CD1c-positive myeloid dendritic cell (primary cell): ENCODE measurements around the gene PAEP.
"Not testable (repeated sequence)": the region's sequence is repeated elsewhere in the genome, so short reads cannot be mapped to it uniquely, and the experiment has no call there.

Source experiments
- DNase-seq: peaks from one replicate; pipeline ENCODE4 v3.0.0-alpha.2; 2016; ENCODE audit errors: extremely low spot score

PAEP gene

DNA sequence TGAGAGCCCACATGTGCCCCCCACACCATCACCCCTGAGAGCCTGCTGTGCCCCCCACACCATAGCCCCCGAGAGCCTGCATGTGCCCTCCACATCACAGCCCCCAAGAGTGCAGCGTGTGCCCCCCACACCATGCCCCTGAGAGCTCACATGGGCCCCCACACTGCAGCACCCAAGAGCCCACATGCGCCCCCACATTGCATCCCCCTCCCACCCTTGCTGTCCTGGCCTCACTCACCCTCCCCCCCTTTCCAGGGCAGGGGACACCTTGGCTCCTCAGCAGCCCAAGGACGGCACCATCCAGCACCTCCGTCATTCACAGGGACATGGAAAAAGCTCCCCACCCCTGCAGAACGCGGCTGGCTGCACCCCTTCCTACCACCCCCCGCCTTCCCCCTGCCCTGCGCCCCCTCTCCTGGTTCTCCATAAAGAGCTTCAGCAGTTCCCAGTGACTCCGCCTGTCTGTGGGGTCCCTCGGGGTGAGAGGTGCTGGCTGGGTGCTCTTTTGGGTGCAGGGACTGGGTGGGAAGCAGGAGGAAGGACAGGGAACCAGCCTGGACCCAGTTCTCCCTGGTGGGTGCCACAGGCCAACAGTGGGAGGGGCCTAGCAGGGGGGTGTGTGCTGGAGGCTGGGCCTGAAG is 35.3 kb upstream of the PAEP start:
- DNase-seq = no peak

DNA sequence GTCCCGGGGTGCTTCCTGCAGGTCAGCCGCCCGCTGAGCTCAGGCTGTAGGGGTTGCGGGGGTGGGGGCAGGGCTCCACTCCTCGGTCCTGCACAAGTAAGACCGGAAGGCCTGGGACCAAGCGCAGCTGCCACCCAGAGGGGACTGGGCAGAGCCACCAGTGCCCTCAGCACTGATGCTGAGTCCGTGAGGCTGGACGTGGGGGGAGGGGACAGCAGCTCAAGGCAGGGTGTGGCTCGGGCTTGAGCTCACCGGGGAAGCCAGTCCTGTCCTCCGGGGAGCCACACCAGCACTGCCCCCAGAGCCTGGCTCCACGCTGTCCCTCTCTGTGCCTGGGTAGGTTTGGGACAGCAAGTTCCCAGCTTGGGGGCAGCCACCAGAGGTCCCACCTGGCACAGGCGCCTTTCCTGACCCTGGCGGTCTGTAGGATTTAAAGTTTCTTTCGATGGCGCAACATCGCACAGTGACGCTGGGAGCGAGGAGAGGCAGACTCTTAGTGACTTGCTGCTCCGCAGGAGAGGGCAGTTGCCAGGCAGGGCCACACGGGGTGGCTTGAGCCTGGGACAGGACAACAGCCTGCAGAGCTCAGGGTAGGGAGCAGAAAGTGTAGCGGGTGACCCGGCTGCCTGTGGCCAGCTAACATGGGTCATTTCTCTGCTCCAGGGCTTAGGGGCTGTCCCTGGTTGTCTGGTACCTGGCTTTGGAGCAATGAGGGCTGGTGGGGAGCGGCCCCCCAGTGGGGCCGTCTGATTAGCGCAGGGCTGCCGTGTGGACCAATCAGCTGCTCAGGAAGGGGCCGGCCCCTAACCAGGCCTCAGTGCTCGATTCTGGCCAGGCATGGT is 34.6 kb upstream of the PAEP start:
- no peak for DNase-seq

GRCh38 chr9:135528842-135529435 is 32.6 kb upstream of the PAEP start:
- not testable (repeated sequence) for DNase-seq

DNA sequence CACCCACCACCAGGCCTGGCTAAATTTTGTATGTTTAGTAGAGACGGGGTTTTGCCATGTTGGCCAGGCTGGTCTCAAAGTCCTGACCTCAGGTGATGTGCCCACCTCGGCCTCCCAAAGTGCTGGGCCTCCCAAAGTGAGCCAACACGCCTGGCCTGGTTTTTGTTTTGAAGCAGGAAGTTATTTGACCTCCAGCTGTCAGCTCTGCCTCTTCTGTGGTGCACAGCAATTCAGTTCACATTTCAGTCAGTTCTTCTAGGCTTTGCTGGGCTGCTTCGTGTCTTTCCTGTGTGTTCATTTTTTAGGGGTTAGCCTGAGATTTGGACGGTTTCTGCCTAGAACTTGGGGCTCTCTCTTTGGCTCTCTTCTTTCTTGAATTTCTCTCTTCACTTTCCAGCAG is 31.4 kb upstream of the PAEP start:
- no peak for DNase-seq

DNA sequence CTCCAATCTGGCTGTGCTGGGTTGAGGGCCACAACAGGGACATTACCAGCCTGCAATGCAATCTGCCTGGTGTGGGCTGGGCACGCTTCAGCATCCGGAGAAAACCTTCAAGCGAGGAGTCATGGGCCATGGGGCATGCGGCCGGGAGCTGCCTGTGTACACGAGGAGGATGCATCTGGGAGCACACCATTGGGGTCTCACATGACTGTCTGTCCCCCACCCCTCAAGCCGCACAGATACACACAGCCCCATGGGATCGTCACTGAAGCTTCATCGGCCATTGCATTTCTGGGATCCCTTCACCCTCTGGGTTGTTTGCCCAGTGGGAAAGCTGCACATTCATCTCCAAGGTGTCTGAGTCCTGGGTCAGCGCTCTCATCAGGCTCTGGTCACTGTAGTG is 30.5 kb upstream of the PAEP start:
- DNase-seq = no peak

- DNase-seq = no peak
These were observed 28.4 kb upstream of the PAEP start for GRCh38 chr9:135533113-135533512.

DNA sequence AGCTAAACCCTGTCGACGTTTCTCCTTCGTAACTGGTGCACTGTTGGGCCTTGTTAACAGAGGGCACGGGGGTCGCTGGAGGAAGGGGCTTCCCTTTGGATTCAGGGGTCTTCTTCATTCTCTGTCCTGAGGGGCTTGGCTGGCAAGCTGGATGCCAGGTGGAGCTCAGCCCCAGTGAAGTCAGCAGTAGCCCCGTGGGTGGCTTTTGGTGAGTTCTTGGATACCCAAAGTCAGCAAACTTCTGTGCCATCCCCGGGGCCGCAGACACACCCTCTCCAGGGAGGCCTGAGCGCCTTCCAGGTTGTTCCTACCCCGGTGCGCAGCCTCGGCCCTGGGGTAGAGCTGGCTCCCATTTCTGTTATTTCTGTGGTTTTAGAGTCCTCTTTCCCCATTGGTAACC is 27.9 kb upstream of the PAEP start:
- DNase-seq = no peak

DNA sequence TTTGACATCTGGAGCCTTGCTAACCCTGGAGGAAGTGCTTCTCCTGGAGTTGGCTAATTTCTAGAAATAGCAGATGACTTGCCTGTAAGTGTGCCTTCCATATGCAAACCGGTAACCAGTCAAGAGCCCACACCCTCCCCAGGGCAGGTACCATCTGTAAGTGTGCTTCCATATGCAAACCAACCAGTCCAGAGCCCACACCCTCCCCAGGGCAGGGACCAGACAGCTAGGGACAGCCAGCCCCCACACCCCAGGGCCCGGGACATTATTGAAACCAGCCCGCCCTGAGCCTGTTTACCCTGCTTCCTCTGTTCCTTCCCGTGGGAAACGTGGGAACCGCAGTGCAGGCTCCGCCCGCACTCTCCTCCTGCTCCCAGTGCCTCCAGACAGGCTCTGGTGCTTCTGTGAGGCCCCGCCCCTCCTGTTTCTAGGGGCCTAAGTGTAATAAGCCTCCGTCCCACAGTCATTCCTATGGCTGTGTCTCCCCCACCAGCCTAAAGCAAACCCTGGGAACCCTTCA is 27.3 kb upstream of the PAEP start:
- not testable (repeated sequence) for DNase-seq

DNA sequence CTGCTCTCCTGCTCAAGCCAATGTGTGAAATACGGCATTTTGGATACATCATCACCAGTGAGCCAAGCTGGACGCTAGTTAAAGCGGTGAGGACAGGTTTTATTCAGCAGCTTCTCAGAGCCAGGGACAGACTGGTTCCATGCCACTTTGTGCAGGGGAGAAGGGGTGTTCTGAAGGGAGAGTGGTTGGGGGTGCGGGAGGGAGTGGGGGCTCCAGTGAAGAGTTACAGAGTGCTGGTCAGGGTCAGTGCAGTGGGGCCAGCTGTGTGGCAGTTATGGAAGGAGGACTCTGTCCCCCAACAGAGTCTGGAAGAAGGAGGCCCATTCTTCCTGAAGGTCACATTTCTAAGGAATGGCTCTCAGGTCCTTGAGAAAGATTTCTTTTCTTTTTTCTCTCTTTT is 26.7 kb upstream of the PAEP start:
- not testable (repeated sequence) for DNase-seq

DNA sequence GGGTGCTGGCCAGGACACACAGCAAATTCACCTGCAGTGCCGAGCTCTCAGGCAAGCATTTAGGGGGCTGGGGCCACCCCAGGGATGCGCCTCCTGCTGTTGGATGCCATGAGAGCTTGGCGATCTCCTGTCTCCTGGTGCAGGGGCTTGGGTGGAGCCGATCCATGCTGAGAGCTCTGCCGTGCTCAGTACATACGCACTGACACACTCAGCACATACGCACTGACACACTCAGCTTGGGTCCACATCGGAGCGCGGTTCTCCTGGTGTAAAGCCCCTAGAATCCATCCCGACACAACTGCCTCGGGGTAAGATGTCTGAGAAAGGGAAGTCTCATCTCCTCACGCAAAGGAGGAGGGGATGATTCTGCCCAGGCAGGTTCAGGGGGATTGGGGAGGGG is 25.9 kb upstream of the PAEP start:
- not testable (repeated sequence) for DNase-seq

- no peak for DNase-seq
These were observed 25.3 kb upstream of the PAEP start for GRCh38 chr9:135536216-135536615.

DNA sequence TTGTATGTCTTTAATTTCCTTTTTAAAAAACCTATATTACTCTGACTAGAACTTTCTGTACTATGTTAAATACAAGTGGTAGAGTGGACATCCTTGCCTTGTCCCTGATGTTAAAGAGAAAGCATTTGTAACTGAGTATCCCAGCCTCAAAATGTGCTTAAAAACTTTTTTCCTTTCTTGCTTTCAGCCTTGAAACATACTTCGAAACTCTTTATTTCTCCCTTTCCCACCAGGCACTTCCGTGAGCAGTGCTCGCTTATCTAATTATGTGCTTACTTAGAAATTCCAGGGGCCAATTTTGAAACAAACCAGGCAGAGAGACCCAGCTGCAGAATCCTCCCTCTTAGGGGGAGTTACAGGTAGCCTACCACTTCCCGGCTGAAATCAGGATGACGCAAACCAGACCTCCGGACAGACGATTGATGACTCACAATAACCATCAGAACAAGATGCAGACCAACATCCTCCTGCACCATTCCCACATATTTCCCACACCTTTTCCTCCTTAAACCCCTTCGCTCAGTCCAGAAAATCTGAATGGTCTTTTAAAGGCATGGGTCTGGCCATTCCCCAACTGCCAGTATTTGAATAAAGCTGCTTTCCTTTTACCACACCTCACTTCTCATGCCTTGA is 18.2 kb upstream of the PAEP start:
- not testable (repeated sequence) for DNase-seq

- DNase-seq = no peak
These were observed 16.4 kb upstream of the PAEP start for GRCh38 chr9:135544981-135545635.

DNA sequence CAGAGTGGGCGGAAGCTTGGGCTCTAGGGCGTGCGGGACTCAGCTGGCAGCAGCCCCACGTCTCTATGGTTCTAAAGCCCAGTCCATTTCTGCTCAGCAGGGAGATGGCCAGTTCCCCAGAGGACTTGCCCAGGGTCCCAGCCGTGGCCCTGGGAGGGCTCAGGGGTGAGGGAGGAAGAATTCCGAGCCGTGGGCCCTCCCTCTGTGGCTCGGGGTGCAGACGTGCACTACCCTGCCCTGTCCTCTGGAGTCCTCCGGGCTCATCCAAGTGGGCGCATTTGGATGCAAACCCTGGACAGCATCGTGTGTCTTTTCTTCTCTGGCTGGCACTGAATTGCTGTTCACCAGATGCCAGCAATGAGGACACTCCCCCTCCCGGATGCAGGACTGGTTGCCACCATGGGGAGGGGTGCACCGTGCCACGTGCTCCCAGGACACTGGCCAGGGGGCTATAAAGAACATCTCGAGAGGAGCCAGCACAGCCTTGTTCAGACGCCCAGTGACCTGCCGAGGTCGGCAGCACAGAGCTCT is 15.8 kb upstream of the PAEP start, which contains the start of gene OBP2A:
OBP2A (plus strand) TSS at position 481 of the 531 bp plus-strand sequence. CDS start 55 bp downstream, outside the sequence.
- not testable (repeated sequence) for DNase-seq

- not testable (repeated sequence) for DNase-seq
These were observed 14.6 kb upstream of the PAEP start for GRCh38 chr9:135546792-135547617.

- DNase-seq = no peak
These were observed 13.5 kb upstream of the PAEP start for GRCh38 chr9:135547756-135548736.

DNA sequence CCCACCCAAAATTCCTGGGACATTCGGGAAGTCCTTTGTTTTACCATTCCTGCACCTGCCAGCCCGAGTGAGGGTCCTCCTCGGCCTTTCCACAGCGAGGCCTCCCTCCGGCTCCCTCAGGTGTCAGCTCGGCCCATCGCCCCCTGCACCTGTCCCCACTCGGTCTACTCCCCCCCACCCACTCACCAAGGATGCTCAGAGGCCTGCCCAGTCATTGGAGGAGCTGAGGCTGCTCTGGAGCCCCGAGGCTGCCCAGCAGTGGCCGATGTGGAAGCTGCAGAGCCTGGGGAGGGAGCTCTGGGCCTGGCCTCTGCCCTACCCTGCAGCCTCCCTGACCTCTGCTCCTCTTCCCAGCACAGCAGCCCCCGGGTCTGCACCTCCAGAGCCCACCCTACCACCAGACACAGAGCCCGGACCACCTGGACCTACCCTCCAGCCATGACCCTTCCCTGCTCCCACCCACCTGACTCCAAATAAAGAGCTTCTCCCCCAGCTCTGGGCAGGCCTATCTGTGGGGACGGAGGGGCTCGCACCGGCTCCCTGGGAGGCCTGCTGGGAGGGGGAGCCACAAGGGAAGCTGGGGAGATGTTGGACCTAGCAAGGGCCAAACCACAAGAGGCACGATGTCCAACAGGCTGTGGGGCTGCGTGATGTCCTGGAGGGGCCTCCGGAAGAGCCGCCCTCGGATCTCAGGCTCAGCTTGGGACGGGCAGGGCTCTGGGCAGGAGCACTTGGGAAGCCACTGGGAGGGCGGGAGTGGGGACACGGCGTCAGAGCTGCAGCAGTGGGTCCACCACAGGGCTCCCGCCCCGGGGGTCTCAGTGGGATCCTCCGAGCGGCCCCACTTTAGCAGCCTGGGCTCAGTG is 11.8 kb upstream of the PAEP start:
- DNase-seq = not testable (repeated sequence)

DNA sequence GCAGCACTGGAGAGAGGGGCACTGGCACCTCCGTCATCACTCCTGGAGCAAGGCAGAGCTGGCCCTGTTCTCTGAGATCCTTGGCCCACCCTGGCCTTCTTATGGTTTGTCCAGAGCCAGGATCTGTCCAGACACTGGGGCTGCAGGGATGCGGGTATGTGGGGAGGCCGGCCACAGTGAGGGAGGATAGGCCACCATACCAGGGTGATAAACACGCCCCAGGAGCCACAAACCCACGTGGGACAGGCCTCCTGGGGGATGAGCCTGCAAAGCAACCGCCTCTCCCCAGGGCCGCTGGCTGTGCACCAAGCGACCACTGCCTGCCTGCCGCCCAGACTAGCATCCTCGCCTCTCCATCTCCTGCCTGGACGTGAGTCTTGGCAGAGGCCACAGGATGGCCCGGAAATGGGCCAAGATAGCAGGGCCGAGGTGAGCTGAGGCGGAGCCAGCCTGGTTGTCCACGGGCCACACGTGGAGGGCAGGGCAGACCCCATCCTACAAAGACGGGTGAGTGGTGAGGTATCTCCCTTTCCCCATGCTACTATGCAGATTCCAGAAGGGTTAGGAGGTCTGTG is 11.1 kb upstream of the PAEP start:
- DNase-seq = no peak
